H1 (cell line): ENCODE data around the gene TNNI2. TPM values are rescaled to one million over a fixed set of nuclear protein-coding genes. Genes with fewer than 3 reads are reported as not detected.

Experiments
- CTCF ChIA-PET: fragments of 300-600 bp; sonication (Branson Sonifier 250); formaldehyde crosslinking; loops from one replicate; lab custom pipeline; 2021; ENCODE audit not compliant: partially characterized antibody; lab: Charles Lee
- POLR2A ChIA-PET: fragments of 300-600 bp; sonication (Branson Sonifier 250); formaldehyde crosslinking; loops from one replicate; lab custom pipeline; 2021; ENCODE audit warnings: inconsistent platforms; ENCODE audit not compliant: partially characterized antibody; lab: Charles Lee
- DNase-seq, 2 experiments: peaks; one replicate each; pipeline versions ENCODE4 v3.0.0 to v3.0.0-alpha.2; 2010 to 2022; ENCODE audit warnings: low spot score in 2 of 2, low read depth in 1 of 2, mixed read lengths in 1 of 2
- FAIRE-seq: peaks from 2 replicates; lab custom pipeline; 2011; peaks lifted over from hg19 to GRCh38; lab: Jason Lieb, UNC
- H2AFZ ChIP-seq: 2 replicates; pipeline ENCODE4 v1.8.1; 2012; ENCODE audit warnings: low read length, inconsistent platforms
- H2AK5ac ChIP-seq: 2 replicates; pipeline ENCODE4 v1.6.1; 2013; ENCODE audit warnings: low read depth, low read length
- H2BK120ac ChIP-seq: replicated peaks from 2 replicates; pipeline ENCODE3; 2013; ENCODE audit warnings: low read depth, low read length, inconsistent platforms
- H2BK12ac ChIP-seq: 2 replicates; pipeline ENCODE4 v1.6.1; 2013; ENCODE audit warnings: low read depth, low read length
- H2BK15ac ChIP-seq: 2 replicates; pipeline ENCODE4 v1.6.1; 2013; ENCODE audit warnings: low read length
- H2BK20ac ChIP-seq: 2 replicates; pipeline ENCODE4 v1.6.1; 2013; ENCODE audit warnings: low read length
- H2BK5ac ChIP-seq: 2 replicates; pipeline ENCODE4 v1.6.1; 2013; ENCODE audit warnings: low read depth, low read length
- H3K14ac ChIP-seq: 2 replicates; pipeline ENCODE4 v1.6.1; 2013; ENCODE audit warnings: inconsistent platforms; ENCODE audit not compliant: insufficient read length
- H3K18ac ChIP-seq: 2 replicates; pipeline ENCODE4 v1.6.1; 2013; ENCODE audit warnings: low read length; ENCODE audit errors: extremely low read depth
- H3K23ac ChIP-seq: 2 replicates; pipeline ENCODE4 v1.6.1; 2013; ENCODE audit warnings: inconsistent platforms; ENCODE audit not compliant: insufficient read length
- H3K23me2 ChIP-seq: 2 replicates; pipeline ENCODE4 v1.6.1; 2013; ENCODE audit warnings: low read depth, low read length
- H3K27ac ChIP-seq: 2 replicates; pipeline ENCODE4 v1.6.1; 2011; ENCODE audit warnings: low read depth, low read length, inconsistent platforms
- H3K27me3 ChIP-seq, 4 experiments: replicated peaks in 1 of 4; 1 replicate in 1 of 4; 2 replicates in 3 of 4; pipeline versions ENCODE4 v1.6.1 to v1.8.1; 2011 to 2013; ENCODE audit warnings: low read length in 3 of 4, mild to moderate bottlenecking in 3 of 4, inconsistent platforms in 2 of 4, mixed read lengths in 2 of 4, moderate library complexity in 1 of 4; ENCODE audit not compliant: control insufficient read depth in 3 of 4, insufficient read depth in 3 of 4; ENCODE audit errors: extremely low read depth in 1 of 4
- H3K36me3 ChIP-seq, 4 experiments: 2 replicates each; pipeline versions ENCODE4 v1.6.1 to v1.8.1; 2011 to 2013; ENCODE audit warnings: mild to moderate bottlenecking in 4 of 4, low read length in 3 of 4, moderate library complexity in 2 of 4, control low read depth in 1 of 4, inconsistent platforms in 1 of 4; ENCODE audit not compliant: insufficient read depth in 4 of 4, control insufficient read depth in 2 of 4
- H3K4ac ChIP-seq: replicated peaks from 2 replicates; pipeline ENCODE3; 2013; ENCODE audit warnings: low read length, low read depth, mixed read lengths, inconsistent platforms; ENCODE audit not compliant: insufficient read length
- H3K4me1 ChIP-seq, 4 experiments: replicated peaks in 1 of 4; 1 replicate in 1 of 4; 2 replicates in 3 of 4; pipeline versions ENCODE4 v1.6.1 to v1.8.1; 2011 to 2013; ENCODE audit warnings: low read length in 3 of 4, inconsistent platforms in 2 of 4, mixed read lengths in 1 of 4; ENCODE audit not compliant: insufficient read depth in 4 of 4, control insufficient read depth in 3 of 4
- H3K4me2 ChIP-seq, 2 experiments: 2 replicates each; pipeline versions ENCODE4 v1.6.1 to v1.8.1; 2011 to 2013; ENCODE audit warnings: low read depth in 2 of 2, low read length in 2 of 2, control low read depth in 1 of 2, inconsistent platforms in 1 of 2, mild to moderate bottlenecking in 1 of 2; ENCODE audit not compliant: insufficient read depth in 1 of 2
- H3K4me3 ChIP-seq, 4 experiments: fragments of 200-600, 300-600 bp in 1 of 4; sonication (generic), shearing (Covaris generic), sonication (Bioruptor Twin) in 1 of 4; 2 replicates each; pipeline versions ENCODE4 v1.5.1 to v1.8.1; 2011 to 2016; ENCODE audit warnings: low read length in 4 of 4, low read depth in 3 of 4, control low read depth in 2 of 4, inconsistent platforms in 2 of 4, mild to moderate bottlenecking in 2 of 4, mixed read lengths in 1 of 4, moderate library complexity in 1 of 4; ENCODE audit not compliant: insufficient read depth in 2 of 4; ENCODE audit errors: extremely low read depth in 1 of 4
- H3K56ac ChIP-seq: replicated peaks from 2 replicates; pipeline ENCODE3; 2013; ENCODE audit warnings: low read depth, mild to moderate bottlenecking, mixed read lengths, low read length, inconsistent platforms; ENCODE audit not compliant: insufficient read length
- H3K79me1 ChIP-seq: 2 replicates; pipeline ENCODE4 v1.6.1; 2013; ENCODE audit warnings: low read depth, low read length, control low read depth
- H3K79me2 ChIP-seq, 2 experiments: 2 replicates each; pipeline versions ENCODE4 v1.6.1 to v1.8.1; 2012 to 2013; ENCODE audit warnings: low read length in 2 of 2, mild to moderate bottlenecking in 2 of 2, inconsistent platforms in 1 of 2; ENCODE audit not compliant: insufficient read depth in 2 of 2, control insufficient read depth in 1 of 2
- H3K9ac ChIP-seq, 4 experiments: replicated peaks in 1 of 4; 1 replicate in 1 of 4; 2 replicates in 3 of 4; pipeline versions ENCODE4 v1.6.1 to v1.8.1; 2011 to 2013; ENCODE audit warnings: low read depth in 3 of 4, low read length in 3 of 4, control low read depth in 2 of 4, mild to moderate bottlenecking in 2 of 4, moderate library complexity in 2 of 4, inconsistent platforms in 1 of 4; ENCODE audit errors: extremely low read depth in 1 of 4
- H3K9me3 ChIP-seq, 2 experiments: 2 replicates each; pipeline versions ENCODE4 v1.6.1 to v1.8.1; 2012 to 2013; ENCODE audit warnings: mild to moderate bottlenecking in 2 of 2, moderate library complexity in 2 of 2, control low read depth in 1 of 2, inconsistent platforms in 1 of 2, low read depth in 1 of 2, low read length in 1 of 2, mixed read lengths in 1 of 2; ENCODE audit not compliant: insufficient read depth in 2 of 2
- H4K20me1 ChIP-seq, 2 experiments: replicated peaks in 1 of 2; 2 replicates each; pipeline versions ENCODE3 to v1.8.1; 2011 to 2013; ENCODE audit warnings: inconsistent platforms in 2 of 2, low read length in 2 of 2, mild to moderate bottlenecking in 1 of 2; ENCODE audit not compliant: insufficient read depth in 2 of 2, control insufficient read depth in 1 of 2
- H4K5ac ChIP-seq: 2 replicates; pipeline ENCODE4 v1.6.1; 2013; ENCODE audit warnings: low read length, low read depth, mixed read lengths, inconsistent platforms; ENCODE audit not compliant: insufficient read length
- H4K8ac ChIP-seq: 2 replicates; pipeline ENCODE4 v1.8.0; 2013; ENCODE audit warnings: mild to moderate bottlenecking, moderate library complexity, low read length, inconsistent platforms; ENCODE audit not compliant: insufficient read depth; ENCODE audit errors: extremely low read depth
- H4K91ac ChIP-seq: replicated peaks from 2 replicates; pipeline ENCODE3; 2013; ENCODE audit warnings: low read length, mixed read lengths, inconsistent platforms; ENCODE audit not compliant: insufficient read length
- KDM1A ChIP-seq: fragments of 200-600, 300-600 bp; sonication (generic); IDR thresholded peaks from 2 replicates; pipeline ENCODE4 v1.7.1; 2016; ENCODE audit warnings: mild to moderate bottlenecking, low read length, borderline replicate concordance
- RNF2 ChIP-seq: fragments of 200-900, 300-1000 bp; sonication (generic); IDR thresholded peaks from 2 replicates; pipeline ENCODE4 v1.7.1; 2016; ENCODE audit warnings: borderline replicate concordance, low read depth, mild to moderate bottlenecking, antibody characterized with exemption, low read length; ENCODE audit not compliant: poor library complexity, severe bottlenecking; ENCODE audit errors: missing control alignments
- TCF12 ChIP-seq: IDR thresholded peaks from 2 replicates; pipeline ENCODE4 v1.6.1; 2011; ENCODE audit warnings: low read depth, mild to moderate bottlenecking, low read length
- ZNF274 ChIP-seq: IDR thresholded peaks from 2 replicates; pipeline ENCODE4 v1.7.0; 2012; ENCODE audit warnings: low read length, borderline replicate concordance; ENCODE audit errors: extremely low read depth
- WGBS, 2 experiments: shearing (Covaris generic) in 1 of 2; methylation state at CpG; one replicate each; pipeline versions ENCODE4 v1.1.6 to v1.1.7; 2013 to 2015; ENCODE audit warnings: low lambda C conversion rate in 2 of 2, mixed read lengths in 2 of 2, inconsistent platforms in 1 of 2, low coverage in 1 of 2, missing lambda C conversion rate in 1 of 2; ENCODE audit not compliant: insufficient replicate concordance in 2 of 2, insufficient coverage in 1 of 2, insufficient read length in 1 of 2; ENCODE audit errors: extremely low coverage in 1 of 2, missing lambda C conversion rate in 1 of 2; 5-methylcytosine and 5-hydroxymethylcytosine counted together
- polyA plus RNA-seq, 7 experiments: library from polyadenylated mRNA; depleted of rRNA in 3 of 7; stranded (reverse) in 5 of 7; unstranded in 2 of 7; fragments of >200 nt in 5 of 7; fragments of 200-250 nt in 2 of 7; gene quantifications; 1 replicate in 5 of 7; 2 replicates in 1 of 7; 4 replicates in 1 of 7; pipeline versions ENCODE4 v1.2.1 to v1.2.3, GENCODE V29; 2011 to 2013; ENCODE audit warnings: missing spikeins in 2 of 7, mixed read lengths in 2 of 7
- total RNA-seq: library from RNA; stranded (reverse); fragmentation: NEBNext Ultra II Directional; extraction: Animal tissue kit (Norgen Biotek cat#: 25700); gene quantifications from 2 replicates; pipeline ENCODE4 v1.2.1, GENCODE V29; 2021

TNNI2 gene
- total and polyA plus RNA-seq, 2 of the 8 experiments (the other 6 are each of a cell fraction or from before 2014, with no cell fraction given) = not detected

GRCh38 chr11:1841511-1842148, 2.8 kb downstream of the TNNI2 start:
- Histone ChIP-seq H3K4me1 (peaks cover 0 to 3% (median 0%) of the 10 kb centered on the region in 4 experiments; a peak in 2 of 7 replicates), H2AK5ac (no peak overlapping the region), H2BK5ac (no peak overlapping the region), H3K9me3 (no peaks in the 10 kb centered on the region), H3K4me2 (no peak overlapping the region), H3K36me3 (no peaks in the 10 kb centered on the region), H4K8ac (no peak overlapping the region; the same call in 1 of the 2 replicates), H4K5ac (no peak overlapping the region), H2BK15ac (no peak overlapping the region), H2AFZ (no peak overlapping the region), H2BK20ac (no peak overlapping the region), H3K27me3 (no peaks in the 10 kb centered on the region), H3K9ac (no peak overlapping the region), H2BK12ac (no peak overlapping the region), H3K4ac (no peak overlapping the region), H3K18ac (no peak overlapping the region), H3K79me2 (no peaks in the 10 kb centered on the region), H4K20me1 (no peaks in the 10 kb centered on the region), H3K56ac (no peak overlapping the region), H3K27ac (no peak overlapping the region), H4K91ac (no peak overlapping the region), H3K79me1 (no peaks in the 10 kb centered on the region), H3K4me3 (no peak overlapping the region)
- FAIRE-seq = no peak
- CTCF ChIA-PET = interaction anchor here (0.6 to 3.7 kb wide), 8 partner anchors 9 to 308 kb away, joined by 3 to 34 read pairs (median 4); no protein-coding TSS in a partner anchor
- WGBS, 2 experiments = 97% methylated on average over 16 of the region's 19 CpGs; no CpG with 5 or more reads in 1 of the 2 experiments
- TF ChIP-seq KDM1A (no peak), RNF2 (no peak), TCF12 (no peak), ZNF274 (no peak)
- TF ChIP-seq, all 59 proteins: peak for 0
- Histone ChIP-seq H3K23me2 (no peaks in the 10 kb centered on the region), H3K23ac (no peak overlapping the region), H2BK120ac (no peak overlapping the region), H3K14ac (no peak overlapping the region)
- POLR2A ChIA-PET = interaction anchor here (0.6 kb wide), 1 partner anchor 302 kb away, joined by 3 read pairs; no protein-coding TSS in a partner anchor
- no peak for DNase-seq
